IPS-18a (cell line): ENCODE results near the gene DCLK2.

Source experiments
- H3K27ac ChIP-seq: one replicate; pipeline ENCODE4 v1.5.1; 2013; ENCODE audit warnings: low read length
- H3K27me3 ChIP-seq: one replicate; pipeline ENCODE4 v1.6.1; 2013; ENCODE audit warnings: mild to moderate bottlenecking, low read length; ENCODE audit not compliant: control insufficient read depth, insufficient read depth
- H3K36me3 ChIP-seq: one replicate; pipeline ENCODE4 v1.6.1; 2013; ENCODE audit warnings: low read depth, low read length; ENCODE audit not compliant: control insufficient read depth
- H3K4me1 ChIP-seq: one replicate; pipeline ENCODE4 v1.6.1; 2013; ENCODE audit warnings: low read depth, low read length; ENCODE audit not compliant: control insufficient read depth
- H3K4me3 ChIP-seq: one replicate; pipeline ENCODE4 v1.5.1; 2013; ENCODE audit warnings: low read length
- H3K9ac ChIP-seq: one replicate; pipeline ENCODE4 v1.6.1; 2013; ENCODE audit warnings: mild to moderate bottlenecking, low read length, moderate library complexity
- H3K9me3 ChIP-seq: one replicate; pipeline ENCODE4 v1.6.1; 2013; ENCODE audit warnings: low read depth, low read length; ENCODE audit not compliant: control insufficient read depth

The DCLK2 gene

DNA sequence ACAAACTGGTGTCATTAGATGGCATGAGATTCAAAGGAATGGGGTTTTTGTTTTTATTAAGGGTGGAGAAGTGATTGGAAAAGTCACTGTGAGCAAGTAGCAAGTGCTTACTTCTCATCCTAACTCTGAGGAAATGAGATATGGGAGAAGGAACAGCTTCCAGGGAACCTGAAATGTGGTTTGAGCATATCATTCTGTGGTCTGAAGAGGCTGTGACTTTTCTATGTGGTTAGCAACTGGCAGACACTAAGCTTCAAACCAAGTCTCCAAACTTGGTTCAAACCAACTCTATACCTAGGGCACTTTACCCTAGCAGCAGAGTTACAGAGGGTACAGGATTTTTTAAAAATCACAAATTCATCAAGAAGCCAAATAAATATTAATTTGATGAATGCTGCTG, 58.2 kb downstream of the DCLK2 start:
- no peaks in the 10 kb centered on the region for H3K36me3 ChIP-seq
- no peak overlapping the region for H3K27ac ChIP-seq
- H3K4me1 ChIP-seq, result no peaks in the 10 kb centered on the region
- no peaks in the 10 kb centered on the region for H3K27me3 ChIP-seq
- no peak overlapping the region for H3K4me3 ChIP-seq
- H3K9me3 ChIP-seq, result no peaks in the 10 kb centered on the region
- no peak overlapping the region for H3K9ac ChIP-seq

DNA sequence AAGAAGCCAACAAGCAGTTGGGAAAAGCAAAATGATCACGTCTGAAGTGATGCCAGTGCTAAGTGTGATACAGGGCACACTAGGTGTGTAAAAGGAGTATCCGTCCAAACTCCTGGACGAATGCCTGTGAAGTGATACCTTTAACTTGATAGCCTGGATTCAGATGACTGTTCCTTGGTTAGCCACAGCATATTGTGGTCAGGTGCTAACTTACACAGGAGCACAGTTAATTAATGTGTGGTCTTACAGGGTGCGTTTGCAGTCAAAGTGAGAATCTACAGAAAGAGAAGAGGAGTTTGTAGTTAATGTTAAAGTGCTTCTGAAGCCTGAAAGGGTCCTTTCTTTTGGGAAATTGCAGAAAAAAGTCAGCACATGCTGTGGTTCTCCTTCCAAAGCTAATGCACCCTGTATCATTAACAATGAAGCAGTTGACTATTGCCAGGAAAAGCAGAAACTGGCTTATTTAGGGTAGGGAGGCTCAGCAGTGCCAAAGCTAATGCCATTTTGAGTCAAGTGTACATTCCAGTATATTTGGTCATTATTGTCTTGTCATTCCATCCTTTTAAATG, 61.1 kb downstream of the DCLK2 start:
- Histone ChIP-seq H3K27ac (no peak overlapping the region), H3K9me3 (no peaks in the 10 kb centered on the region), H3K27me3 (no peaks in the 10 kb centered on the region), H3K36me3 (no peaks in the 10 kb centered on the region), H3K9ac (no peak overlapping the region), H3K4me1 (no peaks in the 10 kb centered on the region), H3K4me3 (no peak overlapping the region)

DNA sequence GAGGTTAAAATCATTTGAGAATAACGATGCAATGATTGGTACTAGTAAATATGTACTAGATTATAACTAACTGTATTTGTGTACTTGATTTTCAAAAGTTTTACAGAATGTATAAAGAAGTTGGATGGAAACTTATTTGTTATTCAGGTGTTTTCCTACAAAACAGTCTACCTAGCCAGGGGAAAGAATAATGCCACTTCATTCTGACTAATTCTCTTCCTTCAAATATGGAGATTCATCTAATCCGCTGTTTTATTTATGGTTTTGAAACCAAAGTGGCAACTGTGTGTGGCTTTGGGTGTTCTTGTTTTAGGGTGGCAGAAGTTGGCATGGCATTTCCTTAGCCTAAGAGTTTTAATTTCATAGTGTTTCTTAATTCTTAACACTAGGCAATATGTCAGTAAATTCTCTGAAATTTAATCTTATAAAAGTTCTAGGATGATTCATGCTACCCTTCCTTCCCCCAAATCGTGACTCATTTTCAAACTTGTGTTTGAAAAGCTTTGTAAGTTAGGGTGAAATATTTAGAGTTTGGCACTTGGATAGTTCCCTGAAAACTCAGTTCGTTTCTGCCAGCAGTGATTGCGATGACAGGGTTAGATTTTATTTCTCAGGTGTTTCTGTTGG, 62.6 kb downstream of the DCLK2 start:
- H3K36me3 ChIP-seq, result no peaks in the 10 kb centered on the region
- no peaks in the 10 kb centered on the region for H3K27me3 ChIP-seq
- no peaks in the 10 kb centered on the region for H3K4me1 ChIP-seq
- no peak overlapping the region for H3K4me3 ChIP-seq
- H3K9me3 ChIP-seq, result no peaks in the 10 kb centered on the region
- no peak overlapping the region for H3K27ac ChIP-seq
- no peak overlapping the region for H3K9ac ChIP-seq

DNA sequence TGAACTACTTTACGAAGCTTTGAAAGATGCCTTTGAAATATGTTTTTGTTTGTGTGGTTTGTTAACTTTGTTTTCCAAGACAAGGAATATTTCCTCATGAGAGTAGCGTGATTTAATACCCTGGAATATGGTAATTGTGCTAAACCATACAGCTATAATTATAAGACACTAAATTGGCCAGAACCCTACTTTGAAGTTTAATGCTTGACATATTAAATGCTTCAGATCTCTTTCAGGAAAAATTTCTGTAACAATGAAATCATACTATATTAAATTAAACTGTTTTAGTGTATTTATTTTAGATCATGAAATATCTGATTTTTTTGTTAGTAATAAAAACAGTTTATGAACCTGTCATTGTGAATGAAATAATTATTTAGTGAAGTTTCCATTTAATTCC, 63.5 kb downstream of the DCLK2 start:
- Histone ChIP-seq H3K27me3 (no peaks in the 10 kb centered on the region), H3K4me3 (no peak overlapping the region), H3K4me1 (no peaks in the 10 kb centered on the region), H3K36me3 (no peaks in the 10 kb centered on the region), H3K27ac (no peak overlapping the region), H3K9ac (no peak overlapping the region), H3K9me3 (no peaks in the 10 kb centered on the region)

DNA sequence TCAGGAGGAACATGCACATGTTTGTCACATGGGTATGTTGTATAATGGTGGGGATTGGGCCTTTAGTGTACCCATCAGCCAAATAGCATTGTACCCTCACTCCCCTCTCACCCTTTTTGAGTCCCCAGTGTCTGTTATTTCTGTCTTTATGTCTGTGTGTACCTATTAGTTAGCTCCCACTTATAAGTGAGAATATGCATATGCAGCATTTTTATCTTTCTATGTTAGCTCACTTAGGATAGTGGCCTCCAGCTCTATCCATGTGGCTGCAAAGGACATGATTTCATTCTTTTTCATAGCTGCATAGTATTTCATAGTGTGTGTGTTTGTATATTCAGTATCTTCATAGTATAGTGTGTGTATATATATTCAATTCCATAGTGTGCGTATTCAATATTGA, 64.6 kb downstream of the DCLK2 start:
- Histone ChIP-seq H3K4me1 (no peaks in the 10 kb centered on the region), H3K36me3 (no peaks in the 10 kb centered on the region), H3K9me3 (no peaks in the 10 kb centered on the region), H3K9ac (no peak overlapping the region), H3K27ac (no peak overlapping the region), H3K4me3 (no peak overlapping the region), H3K27me3 (no peaks in the 10 kb centered on the region)

DNA sequence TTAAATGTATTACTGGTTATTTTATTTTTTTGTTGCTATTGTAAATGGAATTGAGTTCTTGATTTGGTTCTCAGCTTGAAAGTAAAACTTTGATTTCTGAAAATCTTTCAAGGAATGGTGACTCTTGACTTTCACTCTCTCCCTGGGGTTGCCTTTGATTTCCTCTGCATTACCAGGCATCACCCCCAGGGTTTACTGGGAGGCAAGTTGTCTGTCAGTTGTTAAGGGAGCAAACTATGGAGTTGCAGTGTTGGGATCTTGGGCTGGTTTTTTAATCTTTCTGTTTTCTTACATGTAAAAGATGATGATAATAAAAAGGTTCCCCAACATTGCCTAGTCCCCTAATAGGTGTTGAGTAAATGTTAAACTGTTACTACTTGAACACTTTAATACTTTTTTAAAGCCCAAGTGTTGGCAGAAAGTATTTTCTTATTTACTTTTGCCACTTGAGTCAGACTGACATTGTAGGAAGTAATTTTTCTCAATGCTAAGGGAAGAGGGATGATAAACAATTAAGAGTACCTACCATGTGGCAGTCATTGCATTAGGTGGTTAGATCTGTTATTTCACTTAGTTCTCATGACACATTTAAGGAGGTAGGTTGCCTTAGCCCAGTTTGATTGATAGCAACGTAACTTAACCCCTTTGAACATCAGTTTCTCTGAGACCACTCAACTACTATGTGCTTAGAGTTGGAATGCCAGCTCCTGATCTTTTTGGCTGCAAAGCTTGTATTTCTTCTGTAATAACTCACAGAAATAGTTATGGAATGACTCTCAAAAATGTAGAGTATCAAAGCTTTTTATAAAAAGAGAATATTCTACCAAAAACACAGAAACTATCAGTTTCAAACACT, 67.1 kb downstream of the DCLK2 start:
- H3K9ac ChIP-seq, result no peak overlapping the region
- no peak overlapping the region for H3K4me3 ChIP-seq
- H3K27me3 ChIP-seq, result no peaks in the 10 kb centered on the region
- H3K9me3 ChIP-seq, result no peaks in the 10 kb centered on the region
- no peaks in the 10 kb centered on the region for H3K4me1 ChIP-seq
- H3K36me3 ChIP-seq, result no peaks in the 10 kb centered on the region
- no peak overlapping the region for H3K27ac ChIP-seq

DNA sequence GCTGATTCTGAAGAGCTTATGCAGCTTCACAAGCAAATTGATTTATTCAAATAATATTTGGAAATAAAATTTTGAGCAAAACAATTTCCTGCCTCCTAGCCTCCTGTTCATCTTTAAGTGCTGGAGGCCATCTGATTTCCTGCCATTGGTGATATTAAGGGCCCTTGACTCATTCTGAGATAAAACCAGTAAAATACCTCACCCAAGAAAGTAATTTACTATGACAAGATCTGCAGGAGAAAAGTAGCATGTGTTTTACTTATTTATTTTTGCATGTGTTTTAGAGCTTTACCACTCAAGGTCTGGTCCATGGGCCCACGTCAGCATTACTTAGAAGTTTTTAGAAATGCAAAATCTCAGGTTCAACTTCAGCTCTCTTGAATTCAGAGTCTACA, 67.7 kb downstream of the DCLK2 start:
- no peak overlapping the region for H3K27ac ChIP-seq
- H3K4me1 ChIP-seq, result no peaks in the 10 kb centered on the region
- no peaks in the 10 kb centered on the region for H3K36me3 ChIP-seq
- no peaks in the 10 kb centered on the region for H3K9me3 ChIP-seq
- H3K27me3 ChIP-seq, result no peaks in the 10 kb centered on the region
- no peak overlapping the region for H3K4me3 ChIP-seq
- no peak overlapping the region for H3K9ac ChIP-seq

DNA sequence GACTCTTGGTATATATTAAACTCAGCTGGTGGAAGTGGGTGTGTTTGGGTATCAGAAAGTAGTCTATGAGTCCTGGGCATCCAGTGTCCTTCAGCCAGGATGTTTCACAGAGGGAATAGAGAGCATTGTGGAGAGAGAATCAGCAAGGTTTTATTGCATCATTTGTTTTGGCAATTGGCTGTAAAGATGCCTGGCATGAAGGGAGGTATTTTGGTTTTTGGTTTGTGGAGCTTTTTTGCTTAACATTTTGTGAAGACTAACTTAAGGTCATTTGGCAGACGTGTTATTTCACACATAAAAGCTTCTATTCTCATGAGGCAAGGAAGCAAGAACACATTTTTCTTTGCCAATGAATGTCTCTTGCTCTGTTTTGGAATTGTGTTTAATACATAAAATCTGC, 71.1 kb downstream of the DCLK2 start:
- no peaks in the 10 kb centered on the region for H3K9me3 ChIP-seq
- no peaks in the 10 kb centered on the region for H3K27me3 ChIP-seq
- no peak overlapping the region for H3K4me3 ChIP-seq
- H3K36me3 ChIP-seq, result no peaks in the 10 kb centered on the region
- no peak overlapping the region for H3K9ac ChIP-seq
- peaks cover 3% of the 10 kb centered on the region for H3K4me1 ChIP-seq
- no peak overlapping the region for H3K27ac ChIP-seq

DNA sequence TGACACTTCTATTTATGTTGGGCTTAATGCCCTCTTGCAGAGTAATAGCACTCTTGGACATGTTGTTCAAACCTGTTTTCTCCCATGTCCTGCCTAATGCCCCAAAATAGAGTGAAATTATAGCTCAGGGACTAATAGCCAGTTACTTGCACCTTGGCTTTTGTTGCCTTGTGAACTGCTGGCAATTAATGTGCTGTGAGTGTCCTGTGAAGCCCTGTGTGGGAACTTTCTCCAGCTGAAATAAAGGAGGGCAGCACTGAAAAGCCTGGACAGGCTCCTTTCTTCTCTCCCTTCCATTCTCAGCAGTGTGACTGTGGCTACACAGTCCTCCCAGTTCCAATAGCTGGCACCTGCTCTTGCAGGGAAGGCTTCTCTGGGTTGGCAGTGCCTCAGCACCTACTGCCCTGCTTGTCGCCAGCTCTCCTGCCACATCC, 72.4 kb downstream of the DCLK2 start:
- no peaks in the 10 kb centered on the region for H3K36me3 ChIP-seq
- H3K27ac ChIP-seq, result no peak overlapping the region

DNA sequence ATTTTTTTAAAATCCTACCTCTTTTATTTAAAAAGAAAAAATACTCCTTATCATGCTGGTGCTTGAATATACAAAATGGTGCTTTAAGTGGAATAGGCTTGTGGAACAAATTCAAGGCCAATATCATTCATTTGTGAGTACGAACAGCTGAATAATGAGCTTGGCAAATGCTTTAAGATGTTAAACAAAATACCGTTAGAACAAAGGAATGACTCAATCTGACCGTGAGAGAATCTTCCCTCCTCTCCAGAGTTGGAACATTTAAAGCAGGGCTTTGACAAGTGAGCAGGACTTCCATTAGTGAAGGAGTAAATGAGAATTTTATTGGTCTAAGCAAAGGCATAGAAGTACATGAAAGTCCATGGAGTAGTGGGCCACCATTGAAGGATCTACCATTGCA, 74.5 kb downstream of the DCLK2 start:
- H3K27me3 ChIP-seq, result no peaks in the 10 kb centered on the region
- H3K4me3 ChIP-seq, result no peak overlapping the region
- H3K4me1 ChIP-seq, result peaks cover 3% of the 10 kb centered on the region
- no peak overlapping the region for H3K9ac ChIP-seq
- H3K27ac ChIP-seq, result no peak overlapping the region
- H3K36me3 ChIP-seq, result no peaks in the 10 kb centered on the region
- no peaks in the 10 kb centered on the region for H3K9me3 ChIP-seq

More for the DNA sequence above, 72.4 kb downstream of the DCLK2 start:
- H3K9me3 ChIP-seq, result no peaks in the 10 kb centered on the region
- H3K9ac ChIP-seq, result no peak overlapping the region
- H3K4me3 ChIP-seq, result no peak overlapping the region
- peaks cover 3% of the 10 kb centered on the region for H3K4me1 ChIP-seq
- H3K27me3 ChIP-seq, result no peaks in the 10 kb centered on the region

DNA sequence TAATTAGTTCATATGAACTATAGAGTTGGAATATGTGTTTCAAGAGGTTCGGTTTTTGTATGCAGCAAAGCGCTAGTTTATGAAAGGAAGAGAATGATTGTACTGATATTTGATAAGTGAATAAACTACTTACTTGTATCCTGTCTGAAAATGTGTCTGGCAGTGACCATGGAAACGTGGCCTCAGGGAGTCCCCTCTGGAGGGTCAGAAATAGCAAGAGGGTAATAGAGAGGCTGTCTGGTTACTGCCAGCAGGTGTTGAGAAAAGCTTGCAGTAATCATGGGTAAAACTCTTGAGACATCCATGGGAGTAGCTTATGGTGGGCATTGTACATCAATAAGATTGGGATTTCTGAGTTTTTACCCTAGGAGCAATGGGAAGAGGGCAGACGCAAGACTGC, 77.1 kb downstream of the DCLK2 start:
- H3K36me3 ChIP-seq, result no peaks in the 10 kb centered on the region
- H3K9me3 ChIP-seq, result no peaks in the 10 kb centered on the region
- H3K9ac ChIP-seq, result no peak overlapping the region
- H3K4me3 ChIP-seq, result no peak overlapping the region
- no peak overlapping the region for H3K27ac ChIP-seq
- H3K4me1 ChIP-seq, result peaks cover 3% of the 10 kb centered on the region
- H3K27me3 ChIP-seq, result no peaks in the 10 kb centered on the region
